ENCODE measurements around the gene PIK3R1. TPM values are rescaled to one million over a fixed set of nuclear protein-coding genes. Genes with fewer than 3 reads are reported as not detected.

The PIK3R1 gene
- total and polyA plus RNA-seq, 3 donors from 2014 or later, result 16.9 to 63.7 (median 48.1) TPM

- no peak overlapping the region for H3K27ac ChIP-seq
- 70 to 71% methylated on average over 3 of the region's 3 CpGs for WGBS, 2 donors
- H3K4me3 ChIP-seq, result no peak overlapping the region
- no peak for DNase-seq
- peaks cover 47% of the 10 kb centered on the region for H3K4me1 ChIP-seq
- H3K36me3 ChIP-seq (ENCODE audit: low read depth, missing control alignments), result no peaks in the 10 kb centered on the region
- no peaks in the 10 kb centered on the region for H3K9me3 ChIP-seq
- TF ChIP-seq CTCF (IDR thresholded peaks at IDR 0.05) (no peak), POLR2A (IDR thresholded peaks at IDR 0.05) (no peak)
- intact Hi-C loops (cut with DNase I; ENCODE audit: low total_unique reads), result loop anchor here (10.0 kb wide), 1 partner anchor 1012 kb away; no protein-coding TSS in a partner anchor
- H3K27me3 ChIP-seq, result no peaks in the 10 kb centered on the region
These were observed 41.7 kb downstream of the PIK3R1 start for GRCh38 chr5:68257210-68257609.

- WGBS, 2 donors, result 79 to 84% methylated on average over 4 of the region's 4 CpGs
- intact Hi-C loops (cut with DNase I; ENCODE audit: low total_unique reads), result loop anchor here (10.0 kb wide), 1 partner anchor 1014 kb away; no protein-coding TSS in a partner anchor
- no peaks in the 10 kb centered on the region for H3K27me3 ChIP-seq
- no peak overlapping the region for H3K4me3 ChIP-seq
- H3K9me3 ChIP-seq, result no peaks in the 10 kb centered on the region
- H3K36me3 ChIP-seq (ENCODE audit: low read depth, missing control alignments), result no peaks in the 10 kb centered on the region
- DNase-seq, result no peak
- no peak overlapping the region for H3K27ac ChIP-seq
- TF ChIP-seq CTCF (IDR thresholded peaks at IDR 0.05) (no peak), POLR2A (IDR thresholded peaks at IDR 0.05) (no peak)
- peaks cover 42% of the 10 kb centered on the region for H3K4me1 ChIP-seq
These were observed 43.0 kb downstream of the PIK3R1 start for GRCh38 chr5:68258531-68258930.

GRCh38 chr5:68259700-68260099 lies 44.1 kb downstream of the PIK3R1 start:
- Histone ChIP-seq H3K4me3 (no peak overlapping the region), H3K36me3 (ENCODE audit: low read depth, missing control alignments) (no peaks in the 10 kb centered on the region), H3K9me3 (no peaks in the 10 kb centered on the region), H3K27ac (peak overlapping the region in 1 of 2 donors; percentile 6), H3K4me1 (peaks cover 40% of the 10 kb centered on the region), H3K27me3 (no peaks in the 10 kb centered on the region)
- intact Hi-C loops (cut with DNase I; ENCODE audit: low total_unique reads), result loop anchor here (10.0 kb wide), 1 partner anchor 1015 kb away; no protein-coding TSS in a partner anchor
- 79 to 80% methylated on average over 2 of the region's 2 CpGs for WGBS, 2 donors
- DNase-seq, result no peak
- no peak for TF ChIP-seq POLR2A (IDR thresholded peaks at IDR 0.05)
- no peak for TF ChIP-seq CTCF (IDR thresholded peaks at IDR 0.05)

- H3K27ac ChIP-seq, result no peak overlapping the region
- 94% methylated on average over 3 of the region's 3 CpGs for WGBS, 2 donors
- intact Hi-C loops (cut with DNase I; ENCODE audit: low total_unique reads), result no loop called here
- no peak for TF ChIP-seq POLR2A (IDR thresholded peaks at IDR 0.05)
- TF ChIP-seq CTCF (IDR thresholded peaks at IDR 0.05), result no peak
- DNase-seq, result no peak
- no peak overlapping the region for H3K4me3 ChIP-seq
- no peaks in the 10 kb centered on the region for H3K27me3 ChIP-seq
- no peaks in the 10 kb centered on the region for H3K9me3 ChIP-seq
- peaks cover 42% of the 10 kb centered on the region for H3K4me1 ChIP-seq
- H3K36me3 ChIP-seq (ENCODE audit: low read depth, missing control alignments), result no peaks in the 10 kb centered on the region
These were observed 44.9 kb downstream of the PIK3R1 start for GRCh38 chr5:68260467-68260866.

GRCh38 chr5:68261169-68261568 lies 45.6 kb downstream of the PIK3R1 start:
- intact Hi-C loops (cut with DNase I; ENCODE audit: low total_unique reads), result no loop called here
- H3K4me1 ChIP-seq, result peaks cover 39% of the 10 kb centered on the region
- DNase-seq, result no peak
- H3K27me3 ChIP-seq, result no peaks in the 10 kb centered on the region
- no peaks in the 10 kb centered on the region for H3K9me3 ChIP-seq
- no peaks in the 10 kb centered on the region for H3K36me3 ChIP-seq (ENCODE audit: low read depth, missing control alignments)
- TF ChIP-seq POLR2A (IDR thresholded peaks at IDR 0.05) (no peak), CTCF (IDR thresholded peaks at IDR 0.05) (no peak)
- H3K4me3 ChIP-seq, result no peak overlapping the region
- H3K27ac ChIP-seq, result peak overlapping the region in 1 of 2 donors; percentile 36
